ENCODE data around the gene IGSF11. TPM values are rescaled to one million over a fixed set of nuclear protein-coding genes. Genes with fewer than 3 reads are reported as not detected.

The IGSF11 gene
- total RNA-seq, 1 experiment from 2014 or later: not detected

DNA sequence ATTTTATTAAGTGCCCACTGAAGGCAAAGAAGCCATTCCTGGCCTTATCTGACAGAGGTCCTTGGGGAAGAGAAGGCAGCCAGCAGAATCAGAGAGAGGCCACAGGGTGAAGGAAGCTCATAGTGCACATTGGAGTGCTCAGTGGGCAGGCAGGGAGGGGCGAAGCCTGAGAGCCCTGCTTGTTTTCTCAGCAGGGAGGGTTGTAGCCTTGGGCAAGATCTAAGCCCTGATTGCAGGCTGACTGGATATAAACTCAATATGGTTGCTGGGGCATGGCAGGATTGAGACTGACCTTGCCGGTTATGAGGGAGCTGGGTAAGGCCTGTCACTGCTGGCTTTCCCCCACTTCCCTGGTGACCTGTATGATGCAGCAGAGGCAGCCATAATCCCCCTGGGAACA is 7.5 kb upstream of the IGSF11 start:
- intact Hi-C loops (cut with micrococcal nuclease): no loop called here
- H3K9me3 Mint-ChIP-seq (ENCODE audit: unreplicated experiment): peaks cover 17% of the 10 kb centered on the region
- H3K4me3 Mint-ChIP-seq (ENCODE audit: unreplicated experiment): no peak overlapping the region
- CTCF ChIA-PET: interaction anchor here (4.3 kb wide), 1 partner anchor 159 kb away, joined by 49 read pairs; no protein-coding TSS in a partner anchor
- no peaks in the 10 kb centered on the region for H3K4me1 Mint-ChIP-seq (ENCODE audit: insufficient read depth, unreplicated experiment)
- DNase-seq (ENCODE audit: unreplicated experiment): no peak
- TF ChIP-seq, protein P1, sequence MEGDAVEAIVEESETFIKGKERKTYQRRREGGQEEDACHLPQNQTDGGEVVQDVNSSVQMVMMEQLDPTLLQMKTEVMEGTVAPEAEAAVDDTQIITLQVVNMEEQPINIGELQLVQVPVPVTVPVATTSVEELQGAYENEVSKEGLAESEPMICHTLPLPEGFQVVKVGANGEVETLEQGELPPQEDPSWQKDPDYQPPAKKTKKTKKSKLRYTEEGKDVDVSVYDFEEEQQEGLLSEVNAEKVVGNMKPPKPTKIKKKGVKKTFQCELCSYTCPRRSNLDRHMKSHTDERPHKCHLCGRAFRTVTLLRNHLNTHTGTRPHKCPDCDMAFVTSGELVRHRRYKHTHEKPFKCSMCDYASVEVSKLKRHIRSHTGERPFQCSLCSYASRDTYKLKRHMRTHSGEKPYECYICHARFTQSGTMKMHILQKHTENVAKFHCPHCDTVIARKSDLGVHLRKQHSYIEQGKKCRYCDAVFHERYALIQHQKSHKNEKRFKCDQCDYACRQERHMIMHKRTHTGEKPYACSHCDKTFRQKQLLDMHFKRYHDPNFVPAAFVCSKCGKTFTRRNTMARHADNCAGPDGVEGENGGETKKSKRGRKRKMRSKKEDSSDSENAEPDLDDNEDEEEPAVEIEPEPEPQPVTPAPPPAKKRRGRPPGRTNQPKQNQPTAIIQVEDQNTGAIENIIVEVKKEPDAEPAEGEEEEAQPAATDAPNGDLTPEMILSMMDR (IDR thresholded peaks at IDR 0.05; ENCODE audit: unreplicated experiment): no peak
- peaks cover 25% of the 10 kb centered on the region for H3K27me3 Mint-ChIP-seq (ENCODE audit: insufficient read depth, unreplicated experiment)
- no TSS peak for BruUV-seq (replicated peaks)
- no peaks in the 10 kb centered on the region for H3K36me3 Mint-ChIP-seq (ENCODE audit: insufficient read depth, unreplicated experiment)
- no peak overlapping the region for H3K27ac Mint-ChIP-seq (ENCODE audit: low read depth, unreplicated experiment)
- POLR2A ChIA-PET: no interaction called here

DNA sequence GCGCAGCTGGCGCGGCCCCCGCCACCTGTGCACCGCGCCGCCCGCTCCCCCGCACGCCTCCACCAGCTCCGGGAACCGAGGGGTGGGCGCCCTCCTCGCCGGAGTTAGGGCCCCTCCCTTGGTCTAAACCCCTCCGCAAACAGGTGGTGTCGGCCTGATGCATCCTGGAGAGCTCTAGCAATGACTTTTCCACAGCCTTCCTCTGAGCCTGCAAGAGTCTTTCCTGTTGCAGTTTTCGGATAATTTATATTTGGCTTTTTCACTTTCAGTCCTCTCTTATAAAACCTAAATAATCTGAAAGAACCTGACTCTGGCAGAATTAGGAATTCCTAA is 334 bp upstream of the IGSF11 start:
- CTCF ChIA-PET: interaction anchor here (0.6 to 7.7 kb wide), 39 partner anchors 8 to 883 kb away, joined by 3 to 325 read pairs (median 5); no protein-coding TSS in a partner anchor
- TF ChIP-seq, protein P1 (IDR thresholded peaks at IDR 0.05; ENCODE audit: unreplicated experiment): no peak
- BruUV-seq (replicated peaks): no TSS peak
- Mint-ChIP-seq H3K27me3 (ENCODE audit: insufficient read depth, unreplicated experiment) (peaks cover 82% of the 10 kb centered on the region), H3K36me3 (ENCODE audit: insufficient read depth, unreplicated experiment) (no peaks in the 10 kb centered on the region), H3K4me3 (ENCODE audit: unreplicated experiment) (peak overlapping the region; percentile 64), H3K4me1 (ENCODE audit: insufficient read depth, unreplicated experiment) (no peaks in the 10 kb centered on the region), H3K9me3 (ENCODE audit: unreplicated experiment) (peaks cover 9% of the 10 kb centered on the region), H3K27ac (ENCODE audit: low read depth, unreplicated experiment) (no peak overlapping the region)
- POLR2A ChIA-PET: interaction anchor here (0.7 kb wide), 1 partner anchor 151 kb away, joined by 3 read pairs; no protein-coding TSS in a partner anchor
- no peak for DNase-seq (ENCODE audit: unreplicated experiment)
- intact Hi-C loops (cut with micrococcal nuclease): loop anchor here (2.0 kb wide), 1 partner anchor 64 kb away; no protein-coding TSS in a partner anchor

- intact Hi-C loops (cut with micrococcal nuclease): loop anchor here (1.0 to 2.0 kb wide), 2 partner anchors 65 to 149 kb away; no protein-coding TSS in a partner anchor
- CTCF ChIA-PET: interaction anchor here (0.6 to 7.7 kb wide), 28 partner anchors 9 to 1523 kb away, joined by 3 to 325 read pairs (median 6); no protein-coding TSS in a partner anchor
Observed at GRCh38 chr3:119033393-119034255, 1.0 kb downstream of the IGSF11 start.

More at GRCh38 chr3:119033393-119034255, 1.0 kb downstream of the IGSF11 start:
- POLR2A ChIA-PET: interaction anchor here (1.0 kb wide), 1 partner anchor 110 kb away, joined by 3 read pairs; no protein-coding TSS in a partner anchor
- Mint-ChIP-seq H3K36me3 (ENCODE audit: insufficient read depth, unreplicated experiment) (no peaks in the 10 kb centered on the region), H3K4me3 (ENCODE audit: unreplicated experiment) (peak overlapping the region; percentile 64), H3K27ac (ENCODE audit: low read depth, unreplicated experiment) (no peak overlapping the region), H3K9me3 (ENCODE audit: unreplicated experiment) (no peaks in the 10 kb centered on the region), H3K27me3 (ENCODE audit: insufficient read depth, unreplicated experiment) (peaks cover 86% of the 10 kb centered on the region), H3K4me1 (ENCODE audit: insufficient read depth, unreplicated experiment) (no peaks in the 10 kb centered on the region)
- BruUV-seq (replicated peaks): no TSS peak
- TF ChIP-seq, protein P1 (IDR thresholded peaks at IDR 0.05; ENCODE audit: unreplicated experiment): no peak
- no peak for DNase-seq (ENCODE audit: unreplicated experiment)

Data from MCF 10A (cell line).